H1 (cell line): Measurements from ENCODE around the gene CFHR5. TPM values are rescaled to one million over a fixed set of nuclear protein-coding genes. Genes with fewer than 3 reads are reported as not detected.

Experiments
- CTCF ChIA-PET: fragments of 300-600 bp; sonication (Branson Sonifier 250); formaldehyde crosslinking; loops from one replicate; lab custom pipeline; 2021; ENCODE audit not compliant: partially characterized antibody; lab: Charles Lee
- POLR2A ChIA-PET: fragments of 300-600 bp; sonication (Branson Sonifier 250); formaldehyde crosslinking; loops from one replicate; lab custom pipeline; 2021; ENCODE audit warnings: inconsistent platforms; ENCODE audit not compliant: partially characterized antibody; lab: Charles Lee
- DNase-seq, 2 experiments: peaks; one replicate each; pipeline versions ENCODE4 v3.0.0 to v3.0.0-alpha.2; 2010 to 2022; ENCODE audit warnings: low spot score in 2 of 2, low read depth in 1 of 2, mixed read lengths in 1 of 2
- FAIRE-seq: peaks from 2 replicates; lab custom pipeline; 2011; peaks lifted over from hg19 to GRCh38; lab: Jason Lieb, UNC
- H2AFZ ChIP-seq: 2 replicates; pipeline ENCODE4 v1.8.1; 2012; ENCODE audit warnings: low read length, inconsistent platforms
- H2AK5ac ChIP-seq: 2 replicates; pipeline ENCODE4 v1.6.1; 2013; ENCODE audit warnings: low read depth, low read length
- H2BK120ac ChIP-seq: replicated peaks from 2 replicates; pipeline ENCODE3; 2013; ENCODE audit warnings: low read depth, low read length, inconsistent platforms
- H2BK12ac ChIP-seq: 2 replicates; pipeline ENCODE4 v1.6.1; 2013; ENCODE audit warnings: low read depth, low read length
- H2BK15ac ChIP-seq: 2 replicates; pipeline ENCODE4 v1.6.1; 2013; ENCODE audit warnings: low read length
- H2BK20ac ChIP-seq: 2 replicates; pipeline ENCODE4 v1.6.1; 2013; ENCODE audit warnings: low read length
- H2BK5ac ChIP-seq: 2 replicates; pipeline ENCODE4 v1.6.1; 2013; ENCODE audit warnings: low read depth, low read length
- H3K14ac ChIP-seq: 2 replicates; pipeline ENCODE4 v1.6.1; 2013; ENCODE audit warnings: inconsistent platforms; ENCODE audit not compliant: insufficient read length
- H3K18ac ChIP-seq: 2 replicates; pipeline ENCODE4 v1.6.1; 2013; ENCODE audit warnings: low read length; ENCODE audit errors: extremely low read depth
- H3K23ac ChIP-seq: 2 replicates; pipeline ENCODE4 v1.6.1; 2013; ENCODE audit warnings: inconsistent platforms; ENCODE audit not compliant: insufficient read length
- H3K23me2 ChIP-seq: 2 replicates; pipeline ENCODE4 v1.6.1; 2013; ENCODE audit warnings: low read depth, low read length
- H3K27ac ChIP-seq: 2 replicates; pipeline ENCODE4 v1.6.1; 2011; ENCODE audit warnings: low read depth, low read length, inconsistent platforms
- H3K27me3 ChIP-seq, 4 experiments: replicated peaks in 1 of 4; 1 replicate in 1 of 4; 2 replicates in 3 of 4; pipeline versions ENCODE4 v1.6.1 to v1.8.1; 2011 to 2013; ENCODE audit warnings: low read length in 3 of 4, mild to moderate bottlenecking in 3 of 4, inconsistent platforms in 2 of 4, mixed read lengths in 2 of 4, moderate library complexity in 1 of 4; ENCODE audit not compliant: control insufficient read depth in 3 of 4, insufficient read depth in 3 of 4; ENCODE audit errors: extremely low read depth in 1 of 4
- H3K36me3 ChIP-seq, 4 experiments: 2 replicates each; pipeline versions ENCODE4 v1.6.1 to v1.8.1; 2011 to 2013; ENCODE audit warnings: mild to moderate bottlenecking in 4 of 4, low read length in 3 of 4, moderate library complexity in 2 of 4, control low read depth in 1 of 4, inconsistent platforms in 1 of 4; ENCODE audit not compliant: insufficient read depth in 4 of 4, control insufficient read depth in 2 of 4
- H3K4ac ChIP-seq: replicated peaks from 2 replicates; pipeline ENCODE3; 2013; ENCODE audit warnings: low read length, low read depth, mixed read lengths, inconsistent platforms; ENCODE audit not compliant: insufficient read length
- H3K4me1 ChIP-seq, 4 experiments: replicated peaks in 1 of 4; 1 replicate in 1 of 4; 2 replicates in 3 of 4; pipeline versions ENCODE4 v1.6.1 to v1.8.1; 2011 to 2013; ENCODE audit warnings: low read length in 3 of 4, inconsistent platforms in 2 of 4, mixed read lengths in 1 of 4; ENCODE audit not compliant: insufficient read depth in 4 of 4, control insufficient read depth in 3 of 4
- H3K4me2 ChIP-seq, 2 experiments: 2 replicates each; pipeline versions ENCODE4 v1.6.1 to v1.8.1; 2011 to 2013; ENCODE audit warnings: low read depth in 2 of 2, low read length in 2 of 2, control low read depth in 1 of 2, inconsistent platforms in 1 of 2, mild to moderate bottlenecking in 1 of 2; ENCODE audit not compliant: insufficient read depth in 1 of 2
- H3K4me3 ChIP-seq, 4 experiments: fragments of 200-600, 300-600 bp in 1 of 4; sonication (generic), shearing (Covaris generic), sonication (Bioruptor Twin) in 1 of 4; 2 replicates each; pipeline versions ENCODE4 v1.5.1 to v1.8.1; 2011 to 2016; ENCODE audit warnings: low read length in 4 of 4, low read depth in 3 of 4, control low read depth in 2 of 4, inconsistent platforms in 2 of 4, mild to moderate bottlenecking in 2 of 4, mixed read lengths in 1 of 4, moderate library complexity in 1 of 4; ENCODE audit not compliant: insufficient read depth in 2 of 4; ENCODE audit errors: extremely low read depth in 1 of 4
- H3K56ac ChIP-seq: replicated peaks from 2 replicates; pipeline ENCODE3; 2013; ENCODE audit warnings: low read depth, mild to moderate bottlenecking, mixed read lengths, low read length, inconsistent platforms; ENCODE audit not compliant: insufficient read length
- H3K79me1 ChIP-seq: 2 replicates; pipeline ENCODE4 v1.6.1; 2013; ENCODE audit warnings: low read depth, low read length, control low read depth
- H3K79me2 ChIP-seq, 2 experiments: 2 replicates each; pipeline versions ENCODE4 v1.6.1 to v1.8.1; 2012 to 2013; ENCODE audit warnings: low read length in 2 of 2, mild to moderate bottlenecking in 2 of 2, inconsistent platforms in 1 of 2; ENCODE audit not compliant: insufficient read depth in 2 of 2, control insufficient read depth in 1 of 2
- H3K9ac ChIP-seq, 4 experiments: replicated peaks in 1 of 4; 1 replicate in 1 of 4; 2 replicates in 3 of 4; pipeline versions ENCODE4 v1.6.1 to v1.8.1; 2011 to 2013; ENCODE audit warnings: low read depth in 3 of 4, low read length in 3 of 4, control low read depth in 2 of 4, mild to moderate bottlenecking in 2 of 4, moderate library complexity in 2 of 4, inconsistent platforms in 1 of 4; ENCODE audit errors: extremely low read depth in 1 of 4
- H3K9me3 ChIP-seq, 2 experiments: 2 replicates each; pipeline versions ENCODE4 v1.6.1 to v1.8.1; 2012 to 2013; ENCODE audit warnings: mild to moderate bottlenecking in 2 of 2, moderate library complexity in 2 of 2, control low read depth in 1 of 2, inconsistent platforms in 1 of 2, low read depth in 1 of 2, low read length in 1 of 2, mixed read lengths in 1 of 2; ENCODE audit not compliant: insufficient read depth in 2 of 2
- H4K20me1 ChIP-seq, 2 experiments: replicated peaks in 1 of 2; 2 replicates each; pipeline versions ENCODE3 to v1.8.1; 2011 to 2013; ENCODE audit warnings: inconsistent platforms in 2 of 2, low read length in 2 of 2, mild to moderate bottlenecking in 1 of 2; ENCODE audit not compliant: insufficient read depth in 2 of 2, control insufficient read depth in 1 of 2
- H4K5ac ChIP-seq: 2 replicates; pipeline ENCODE4 v1.6.1; 2013; ENCODE audit warnings: low read length, low read depth, mixed read lengths, inconsistent platforms; ENCODE audit not compliant: insufficient read length
- H4K8ac ChIP-seq: 2 replicates; pipeline ENCODE4 v1.8.0; 2013; ENCODE audit warnings: mild to moderate bottlenecking, moderate library complexity, low read length, inconsistent platforms; ENCODE audit not compliant: insufficient read depth; ENCODE audit errors: extremely low read depth
- H4K91ac ChIP-seq: replicated peaks from 2 replicates; pipeline ENCODE3; 2013; ENCODE audit warnings: low read length, mixed read lengths, inconsistent platforms; ENCODE audit not compliant: insufficient read length
- CTBP2 ChIP-seq: IDR thresholded peaks from 2 replicates; pipeline ENCODE4 v1.7.0; 2011; ENCODE audit warnings: borderline replicate concordance, mild to moderate bottlenecking, moderate library complexity, mixed read lengths, low read length; ENCODE audit not compliant: insufficient read depth, insufficient read length
- HDAC2 ChIP-seq, 2 experiments: fragments of 300-600 bp in 1 of 2; sonication (generic) in 1 of 2; IDR thresholded peaks; 2 replicates each; pipeline ENCODE4 v1.6.1; 2011 to 2012; ENCODE audit warnings: low read depth in 2 of 2, low read length in 2 of 2, mild to moderate bottlenecking in 2 of 2, moderate library complexity in 2 of 2, borderline replicate concordance in 1 of 2, inconsistent platforms in 1 of 2
- KDM1A ChIP-seq: fragments of 200-600, 300-600 bp; sonication (generic); IDR thresholded peaks from 2 replicates; pipeline ENCODE4 v1.7.1; 2016; ENCODE audit warnings: mild to moderate bottlenecking, low read length, borderline replicate concordance
- NRF1 ChIP-seq: IDR thresholded peaks from 2 replicates; pipeline ENCODE4 v1.6.1; 2011; ENCODE audit warnings: mild to moderate bottlenecking, low read depth, low read length, improper control_type of control experiment
- ZNF274 ChIP-seq: IDR thresholded peaks from 2 replicates; pipeline ENCODE4 v1.7.0; 2012; ENCODE audit warnings: low read length, borderline replicate concordance; ENCODE audit errors: extremely low read depth
- WGBS, 2 experiments: shearing (Covaris generic) in 1 of 2; methylation state at CpG; one replicate each; pipeline versions ENCODE4 v1.1.6 to v1.1.7; 2013 to 2015; ENCODE audit warnings: low lambda C conversion rate in 2 of 2, mixed read lengths in 2 of 2, inconsistent platforms in 1 of 2, low coverage in 1 of 2, missing lambda C conversion rate in 1 of 2; ENCODE audit not compliant: insufficient replicate concordance in 2 of 2, insufficient coverage in 1 of 2, insufficient read length in 1 of 2; ENCODE audit errors: extremely low coverage in 1 of 2, missing lambda C conversion rate in 1 of 2; 5-methylcytosine and 5-hydroxymethylcytosine counted together
- polyA plus RNA-seq, 7 experiments: library from polyadenylated mRNA; depleted of rRNA in 3 of 7; stranded (reverse) in 5 of 7; unstranded in 2 of 7; fragments of >200 nt in 5 of 7; fragments of 200-250 nt in 2 of 7; gene quantifications; 1 replicate in 5 of 7; 2 replicates in 1 of 7; 4 replicates in 1 of 7; pipeline versions ENCODE4 v1.2.1 to v1.2.3, GENCODE V29; 2011 to 2013; ENCODE audit warnings: missing spikeins in 2 of 7, mixed read lengths in 2 of 7
- total RNA-seq: library from RNA; stranded (reverse); fragmentation: NEBNext Ultra II Directional; extraction: Animal tissue kit (Norgen Biotek cat#: 25700); gene quantifications from 2 replicates; pipeline ENCODE4 v1.2.1, GENCODE V29; 2021
- TF ChIP-seq, protein P1 (sequence below): IDR thresholded peaks from 2 replicates; pipeline ENCODE4 v1.6.1; 2012; ENCODE audit warnings: inconsistent platforms
- TF ChIP-seq, protein P2 (sequence below): IDR thresholded peaks from 2 replicates; pipeline ENCODE4 v1.6.1; 2012; ENCODE audit warnings: low read length, inconsistent platforms
- TF ChIP-seq, protein P3 (sequence below): IDR thresholded peaks from 2 replicates; pipeline ENCODE4 v1.6.1; 2011; ENCODE audit warnings: low read length, improper control_type of control experiment

Gene CFHR5
- total and polyA plus RNA-seq, 2 of the 8 experiments (the other 6 are each of a cell fraction or from before 2014, with no cell fraction given) = not detected

DNA sequence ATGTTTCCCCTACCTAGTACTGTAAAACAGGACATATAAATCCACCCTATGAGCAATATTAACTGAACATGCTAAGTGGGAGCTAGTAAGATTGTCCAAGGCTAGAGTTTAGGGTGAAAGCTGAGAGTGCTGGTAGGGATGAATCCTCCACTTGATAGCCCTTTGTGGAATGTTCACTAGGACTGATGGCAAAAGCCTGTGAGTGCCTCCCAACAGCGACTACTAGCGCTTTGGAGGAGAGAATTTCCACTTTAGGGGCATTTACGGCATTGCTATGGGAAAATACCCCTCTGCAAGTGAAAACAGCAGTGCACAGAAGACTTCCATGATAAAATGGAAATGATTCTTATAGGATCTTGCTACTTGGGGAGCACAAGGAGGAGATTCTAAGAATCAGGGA is 35.9 kb downstream of the CFHR5 start:
- Histone ChIP-seq H4K8ac (no peak overlapping the region), H3K4me1 (no peaks in the 10 kb centered on the region), H2BK15ac (no peak overlapping the region), H4K5ac (no peak overlapping the region), H3K14ac (no peak overlapping the region), H2AFZ (peak overlapping the region; percentile 69), H2AK5ac (no peak overlapping the region), H3K36me3 (no peaks in the 10 kb centered on the region; a peak in 1 of 8 replicates), H2BK5ac (no peak overlapping the region), H3K79me2 (no peaks in the 10 kb centered on the region), H3K23ac (no peak overlapping the region), H3K56ac (no peak overlapping the region), H2BK12ac (no peak overlapping the region), H3K9ac (no peak overlapping the region), H3K18ac (no peak overlapping the region), H3K4me2 (no peak overlapping the region), H2BK20ac (no peak overlapping the region), H3K23me2 (no peaks in the 10 kb centered on the region)
- FAIRE-seq = no peak
- no peak for DNase-seq
- ChIA-PET POLR2A (no interaction called here), CTCF (no interaction called here)
- TF ChIP-seq, protein P1, sequence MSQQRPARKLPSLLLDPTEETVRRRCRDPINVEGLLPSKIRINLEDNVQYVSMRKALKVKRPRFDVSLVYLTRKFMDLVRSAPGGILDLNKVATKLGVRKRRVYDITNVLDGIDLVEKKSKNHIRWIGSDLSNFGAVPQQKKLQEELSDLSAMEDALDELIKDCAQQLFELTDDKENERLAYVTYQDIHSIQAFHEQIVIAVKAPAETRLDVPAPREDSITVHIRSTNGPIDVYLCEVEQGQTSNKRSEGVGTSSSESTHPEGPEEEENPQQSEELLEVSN = no peak
- TF ChIP-seq HDAC2 (IDR thresholded peaks at IDR 0.05; ENCODE audit: borderline replicate concordance in 1 of 2, low read depth in 2 of 2, low read length in 2 of 2) (no peak), CTBP2 (no peak), ZNF274 (no peak), NRF1 (no peak), KDM1A (no peak)
- TF ChIP-seq, protein P2, sequence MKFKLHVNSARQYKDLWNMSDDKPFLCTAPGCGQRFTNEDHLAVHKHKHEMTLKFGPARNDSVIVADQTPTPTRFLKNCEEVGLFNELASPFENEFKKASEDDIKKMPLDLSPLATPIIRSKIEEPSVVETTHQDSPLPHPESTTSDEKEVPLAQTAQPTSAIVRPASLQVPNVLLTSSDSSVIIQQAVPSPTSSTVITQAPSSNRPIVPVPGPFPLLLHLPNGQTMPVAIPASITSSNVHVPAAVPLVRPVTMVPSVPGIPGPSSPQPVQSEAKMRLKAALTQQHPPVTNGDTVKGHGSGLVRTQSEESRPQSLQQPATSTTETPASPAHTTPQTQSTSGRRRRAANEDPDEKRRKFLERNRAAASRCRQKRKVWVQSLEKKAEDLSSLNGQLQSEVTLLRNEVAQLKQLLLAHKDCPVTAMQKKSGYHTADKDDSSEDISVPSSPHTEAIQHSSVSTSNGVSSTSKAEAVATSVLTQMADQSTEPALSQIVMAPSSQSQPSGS = no peak
- TF ChIP-seq, protein P3, sequence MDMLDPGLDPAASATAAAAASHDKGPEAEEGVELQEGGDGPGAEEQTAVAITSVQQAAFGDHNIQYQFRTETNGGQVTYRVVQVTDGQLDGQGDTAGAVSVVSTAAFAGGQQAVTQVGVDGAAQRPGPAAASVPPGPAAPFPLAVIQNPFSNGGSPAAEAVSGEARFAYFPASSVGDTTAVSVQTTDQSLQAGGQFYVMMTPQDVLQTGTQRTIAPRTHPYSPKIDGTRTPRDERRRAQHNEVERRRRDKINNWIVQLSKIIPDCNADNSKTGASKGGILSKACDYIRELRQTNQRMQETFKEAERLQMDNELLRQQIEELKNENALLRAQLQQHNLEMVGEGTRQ = no peak
- TF ChIP-seq, all 59 proteins: peak for 0
- Histone ChIP-seq H3K4ac (no peak overlapping the region), H3K27me3 (no peaks in the 10 kb centered on the region), H4K91ac (no peak overlapping the region), H3K9me3 (peaks cover 3 to 6% of the 10 kb centered on the region in 2 experiments; a peak in 2 of 4 replicates), H3K79me1 (no peaks in the 10 kb centered on the region), H2BK120ac (no peak overlapping the region), H3K4me3 (no peak overlapping the region), H4K20me1 (no peaks in the 10 kb centered on the region), H3K27ac (no peak overlapping the region)
- WGBS, 2 experiments = 95% methylated on average over 3 of the region's 3 CpGs; no CpG with 5 or more reads in 1 of the 2 experiments
